GM12872 (cell line): ENCODE data around the gene MROH9.

Source experiments
- CTCF ChIP-seq: IDR thresholded peaks from 3 replicates; pipeline ENCODE4 v1.5.1; 2011; ENCODE audit warnings: low read depth, mild to moderate bottlenecking, low read length, moderate library complexity; ENCODE audit not compliant: insufficient read depth

Gene MROH9

GRCh38 chr1:170978371-170978910 is 43.1 kb downstream of the MROH9 start:
- no peak for TF ChIP-seq CTCF

- no peak for TF ChIP-seq CTCF
These were observed 50.1 kb downstream of the MROH9 start for GRCh38 chr1:170985406-170985805.

- TF ChIP-seq CTCF, result no peak
These were observed 51.6 kb downstream of the MROH9 start for GRCh38 chr1:170986901-170987300.

GRCh38 chr1:170987424-170987823 is 52.1 kb downstream of the MROH9 start:
- TF ChIP-seq CTCF, result no peak

- TF ChIP-seq CTCF, result no peak
These were observed 57.8 kb downstream of the MROH9 start for GRCh38 chr1:170993151-170993550.

GRCh38 chr1:170993717-170994116 is 58.4 kb downstream of the MROH9 start:
- TF ChIP-seq CTCF, result no peak

GRCh38 chr1:171014880-171015279 is 79.5 kb downstream of the MROH9 start:
- no peak for TF ChIP-seq CTCF
